HG03097 (cell line): ENCODE data around the gene FUT4.
"Not testable (repeated sequence)": the region's sequence is repeated elsewhere in the genome, so short reads cannot be mapped to it uniquely, and the experiment has no call there.

ENCODE experiments used
- ATAC-seq: cut with Tn5 transposase; IDR thresholded peaks from one replicate; pipeline ENCODE4 v1.9.1; 2021; ENCODE audit not compliant: unreplicated experiment, low FRiP score

Gene FUT4

GRCh38 chr11:94533206-94533605 lies 10.5 kb upstream of the FUT4 start:
- no peak for ATAC-seq

- no peak for ATAC-seq
Observed at GRCh38 chr11:94533696-94534630, 9.8 kb upstream of the FUT4 start.

- no peak for ATAC-seq
Observed at GRCh38 chr11:94536386-94536785, 7.3 kb upstream of the FUT4 start.

- no peak for ATAC-seq
Observed at GRCh38 chr11:94537031-94537600, 6.6 kb upstream of the FUT4 start.

GRCh38 chr11:94539420-94539819 lies 4.3 kb upstream of the FUT4 start:
- ATAC-seq = no peak

- peak; percentile 9 for ATAC-seq
Observed at GRCh38 chr11:94544646-94545263, 1.0 kb downstream of the FUT4 start.

GRCh38 chr11:94545264-94546161 lies 1.8 kb downstream of the FUT4 start:
- ATAC-seq = no peak

GRCh38 chr11:94546162-94546470 lies 2.4 kb downstream of the FUT4 start:
- no peak for ATAC-seq

GRCh38 chr11:94546886-94547285 lies 3.2 kb downstream of the FUT4 start:
- no peak for ATAC-seq

- no peak for ATAC-seq
Observed at GRCh38 chr11:94549146-94549545, 5.4 kb downstream of the FUT4 start.

GRCh38 chr11:94550513-94550912 lies 6.8 kb downstream of the FUT4 start:
- ATAC-seq = no peak

- ATAC-seq = no peak
Observed at GRCh38 chr11:94553938-94554337, 10.2 kb downstream of the FUT4 start.

GRCh38 chr11:94555752-94556329 lies 12.1 kb downstream of the FUT4 start:
- not testable (repeated sequence) for ATAC-seq

- no peak for ATAC-seq
Observed at GRCh38 chr11:94557421-94557820, 13.7 kb downstream of the FUT4 start.

GRCh38 chr11:94557992-94558391 lies 14.3 kb downstream of the FUT4 start:
- ATAC-seq = no peak

- no peak for ATAC-seq
Observed at GRCh38 chr11:94558468-94558867, 14.7 kb downstream of the FUT4 start.

GRCh38 chr11:94558932-94559331 lies 15.2 kb downstream of the FUT4 start:
- ATAC-seq = no peak

- no peak for ATAC-seq
Observed at GRCh38 chr11:94559361-94559760, 15.6 kb downstream of the FUT4 start.

GRCh38 chr11:94560834-94561233 lies 17.1 kb downstream of the FUT4 start:
- no peak for ATAC-seq

- no peak for ATAC-seq
Observed at GRCh38 chr11:94563176-94563847, 19.6 kb downstream of the FUT4 start.
